GM19025 (cell line): ENCODE measurements around the gene BAZ2A.
A peak's percentile ranks its signal among the peaks of the same experiment; 100 is the strongest.

Experiments
- ATAC-seq: cut with Tn5 transposase; IDR thresholded peaks from one replicate; pipeline ENCODE4 v1.9.1; 2021; ENCODE audit warnings: mild to moderate bottlenecking, low read depth, moderate library complexity; ENCODE audit not compliant: unreplicated experiment

Gene BAZ2A

DNA sequence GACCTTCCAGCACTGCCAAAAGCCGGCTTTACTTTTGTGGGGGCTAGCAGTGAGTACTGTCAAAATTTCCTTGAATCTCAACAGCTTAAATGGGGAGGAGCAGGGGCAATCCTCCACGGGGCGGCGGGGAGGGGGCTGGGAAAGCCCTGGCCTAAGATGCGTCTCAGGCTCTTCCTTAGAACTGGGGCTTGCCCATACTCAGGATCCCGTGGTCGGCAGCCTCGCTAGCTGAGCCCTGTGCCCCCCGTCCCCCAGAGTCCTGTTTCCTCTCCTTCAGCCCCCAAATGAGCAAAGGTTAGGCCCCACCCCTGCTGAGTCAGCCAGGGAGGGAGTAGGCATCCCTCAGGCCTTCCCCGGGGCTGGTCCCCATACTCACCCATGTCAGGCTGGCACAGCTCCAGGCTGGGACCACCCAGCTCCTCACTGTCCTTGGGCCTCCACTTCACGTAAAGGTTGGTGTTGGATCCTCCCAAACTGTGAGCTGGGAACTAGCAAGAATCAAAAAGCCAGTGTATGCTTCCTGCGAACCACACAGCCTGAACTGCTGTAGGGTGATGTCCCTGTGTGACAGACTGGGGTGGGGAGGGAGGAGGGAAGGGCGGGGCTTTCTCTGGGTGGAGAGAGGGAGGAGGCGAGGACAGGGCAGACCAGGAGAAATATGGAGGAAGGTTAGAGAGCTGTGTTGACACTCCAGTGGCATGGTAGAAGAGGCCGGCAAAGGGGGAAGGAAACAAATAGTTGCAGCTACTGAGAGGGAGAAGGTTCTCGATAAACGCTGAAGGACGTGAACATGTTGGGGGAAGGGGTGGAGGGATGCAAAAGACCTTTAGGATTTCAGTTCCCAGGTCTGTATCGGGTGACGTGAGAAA lies 5.9 kb upstream of the BAZ2A start:
- peak; percentile 40 for ATAC-seq

DNA sequence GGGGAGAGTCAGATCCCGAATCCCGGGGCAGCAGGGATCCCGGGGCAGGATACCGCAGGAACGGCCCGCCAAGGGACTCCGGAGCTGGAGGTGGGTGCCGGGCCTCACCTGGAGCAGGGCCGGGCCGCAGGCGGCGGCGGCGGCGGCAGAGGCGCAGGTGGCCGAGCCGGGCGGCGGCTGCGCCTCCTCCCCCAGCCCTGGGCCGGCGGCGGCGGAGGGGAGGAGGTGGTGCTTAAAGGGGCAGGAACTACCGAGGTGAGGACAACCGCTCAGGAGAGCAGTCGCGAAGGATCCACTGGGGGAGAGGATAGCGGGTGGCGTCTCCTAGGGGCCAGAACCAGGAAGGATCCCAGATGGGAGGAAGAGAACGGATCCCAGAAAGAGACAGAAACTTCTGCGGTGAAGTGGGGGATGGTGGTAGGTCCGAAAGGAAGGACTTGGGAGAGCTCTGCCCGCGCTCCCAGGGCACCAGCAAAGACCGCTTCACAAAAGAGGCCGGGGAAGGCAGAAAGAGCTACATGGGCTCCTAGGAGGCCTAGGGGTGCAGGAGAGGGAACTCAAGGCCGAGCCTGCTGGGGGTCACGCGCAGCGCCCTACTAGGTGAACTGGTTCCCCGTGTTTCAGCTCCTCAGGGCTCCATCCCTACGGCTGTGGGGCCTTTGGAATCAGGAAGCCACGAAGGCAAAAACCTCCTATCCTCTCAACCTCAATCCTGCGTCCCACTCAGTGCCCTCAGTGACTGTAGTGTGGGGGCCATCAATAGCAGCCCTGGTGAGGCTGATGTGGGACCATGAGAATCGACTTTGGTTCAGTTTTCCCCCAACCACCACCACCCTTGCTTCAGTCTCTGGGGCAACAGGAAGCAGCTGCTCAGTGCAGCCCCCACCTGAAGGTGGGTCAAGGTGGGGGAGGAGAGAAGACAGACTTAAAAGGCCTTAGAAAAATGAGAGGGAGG lies 5.0 kb upstream of the BAZ2A start:
- ATAC-seq: peak; percentile 34

DNA sequence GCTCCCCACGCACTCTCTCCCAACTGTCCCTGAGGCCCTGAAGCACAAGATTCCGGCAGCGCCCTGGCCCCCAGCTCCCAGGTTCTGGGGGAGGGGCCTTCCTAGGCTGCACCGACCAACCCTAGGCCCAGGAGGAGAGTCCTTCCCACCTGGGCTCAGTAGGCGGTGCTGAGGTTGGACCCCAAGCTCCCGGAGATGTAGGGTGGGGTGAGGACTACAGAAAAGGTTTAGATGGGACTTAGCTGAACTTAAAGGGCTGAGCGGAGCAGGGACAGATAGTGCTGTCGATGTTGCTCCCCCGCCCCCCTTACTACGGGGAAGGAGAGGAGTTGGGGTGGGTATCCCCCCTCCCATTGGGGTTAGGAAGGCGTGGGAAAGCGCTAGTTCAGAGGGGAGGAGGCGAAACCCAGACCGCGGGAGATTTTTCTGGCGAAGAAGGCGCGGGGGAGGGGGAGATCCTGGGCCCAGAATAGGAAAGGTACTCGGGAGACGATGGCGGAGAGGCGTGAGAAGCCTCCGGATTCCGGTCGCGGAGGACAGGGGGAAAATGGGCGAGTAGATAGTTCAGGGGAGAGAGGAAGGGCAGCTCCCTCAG lies 4.2 kb upstream of the BAZ2A start:
- ATAC-seq: no peak

DNA sequence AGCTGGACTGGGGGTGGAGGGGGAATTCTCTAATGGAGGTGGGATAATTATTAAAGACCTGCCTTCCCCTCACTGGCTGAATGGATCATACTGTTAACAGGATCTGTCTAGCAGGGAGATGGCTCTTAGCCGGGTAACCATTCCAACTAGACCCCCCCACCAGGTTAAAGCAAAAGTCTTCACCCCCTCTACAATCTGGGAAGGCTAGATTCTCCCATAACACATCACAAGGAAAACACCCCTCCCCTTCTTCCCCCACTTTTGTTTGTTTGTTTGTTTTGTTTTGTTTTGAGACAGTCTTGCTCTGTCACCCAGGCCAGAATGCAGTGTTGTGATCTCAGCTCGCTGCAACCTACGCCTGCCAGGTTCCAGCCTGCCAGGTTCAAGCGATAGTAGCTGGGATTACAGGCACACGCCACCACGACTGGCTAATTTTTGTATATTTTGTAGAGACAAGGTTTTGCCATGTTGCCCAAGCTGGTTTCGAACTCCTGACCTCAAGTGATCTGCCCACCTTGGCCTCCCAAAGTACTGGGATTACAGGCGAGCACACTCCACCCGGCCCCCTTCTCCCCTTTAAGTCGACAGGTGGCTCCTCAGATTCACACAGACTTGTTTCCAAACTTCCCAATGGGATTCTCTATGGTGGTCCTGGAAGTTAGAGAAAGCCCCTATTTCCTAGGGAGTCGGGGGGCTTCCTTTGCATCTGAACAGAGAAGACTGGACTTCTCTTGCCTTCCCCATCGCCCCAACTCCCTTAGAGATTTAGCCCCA lies 3.5 kb upstream of the BAZ2A start:
- no peak for ATAC-seq

DNA sequence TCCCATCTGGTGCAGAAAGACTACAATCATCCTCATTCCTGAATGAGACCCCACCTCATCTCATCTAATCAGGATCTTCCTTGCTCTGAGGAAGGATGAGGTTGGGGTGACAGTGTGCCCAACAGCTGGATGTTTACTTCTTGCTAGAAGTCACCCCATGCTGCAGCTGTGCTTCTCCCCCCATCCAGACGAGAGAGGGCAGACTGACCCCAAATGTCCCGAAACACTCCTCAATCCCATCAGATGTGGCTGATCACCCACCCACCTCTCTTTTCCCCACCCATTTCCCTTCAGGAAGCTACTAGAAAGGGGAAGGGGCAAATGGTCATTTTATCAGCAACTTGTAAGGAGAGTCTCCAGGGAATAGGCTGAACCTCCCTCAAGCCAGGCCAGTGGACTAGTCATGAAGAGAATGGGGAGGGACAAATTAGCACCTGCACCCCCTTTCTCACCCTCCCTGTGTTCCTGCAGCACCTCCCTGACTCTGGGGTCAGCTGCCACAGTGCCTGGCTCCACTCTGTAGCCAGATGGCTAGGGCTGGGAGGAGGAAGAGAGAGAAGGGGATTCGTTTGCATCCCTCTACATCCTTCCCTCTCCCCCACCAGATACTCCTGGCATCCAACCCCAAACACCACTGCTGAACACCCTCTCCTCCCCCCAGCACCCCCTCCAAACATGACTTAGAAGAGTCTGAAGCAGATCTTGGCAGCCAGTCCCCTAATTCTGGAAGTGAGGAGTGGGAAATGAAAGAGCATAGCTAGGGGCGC lies 2.8 kb upstream of the BAZ2A start:
- ATAC-seq: no peak

DNA sequence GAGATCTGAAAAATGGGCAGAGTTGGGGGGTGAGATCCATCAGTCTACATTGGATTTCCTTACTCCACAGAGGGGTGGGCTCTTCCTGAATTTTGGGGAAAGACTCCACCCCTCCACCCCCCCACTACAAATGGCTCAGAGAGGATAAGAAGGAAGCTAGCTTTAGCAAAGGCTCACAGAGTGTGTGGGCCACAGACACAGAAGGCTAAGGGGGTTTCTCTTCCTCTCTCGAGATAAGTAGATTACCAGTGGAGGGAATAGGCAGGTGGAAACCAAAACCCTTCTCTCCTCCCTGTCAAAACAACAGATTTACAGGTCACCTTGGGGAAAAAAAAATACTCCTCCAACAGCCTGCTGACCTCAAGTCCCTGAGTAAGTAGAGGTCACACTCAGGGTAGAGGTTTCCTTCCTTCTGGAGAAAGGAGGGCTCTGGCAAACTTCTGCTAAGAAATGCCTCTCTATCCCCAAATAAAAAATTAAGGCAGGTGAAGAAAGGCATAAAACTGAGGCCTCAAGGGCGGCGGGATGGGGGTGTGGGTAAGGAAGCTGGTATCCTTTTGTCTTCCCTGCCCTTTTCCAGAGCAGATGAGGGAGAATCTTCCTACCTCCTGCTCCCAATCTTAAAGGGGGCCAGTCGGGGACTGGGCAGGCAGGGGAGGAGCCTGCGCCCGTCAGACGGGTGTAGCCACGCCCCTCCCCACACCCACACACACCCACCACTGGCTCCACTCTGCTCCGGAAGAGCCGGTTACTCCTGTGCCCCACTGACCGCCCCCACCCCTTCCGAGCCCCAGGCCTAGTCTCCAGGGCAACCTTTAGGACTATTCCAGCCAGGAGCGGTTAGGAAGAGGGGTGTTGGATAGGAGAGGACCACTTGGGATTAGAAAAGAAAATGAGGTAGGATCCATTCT lies 1.9 kb upstream of the BAZ2A start:
- ATAC-seq: peak; percentile 18

DNA sequence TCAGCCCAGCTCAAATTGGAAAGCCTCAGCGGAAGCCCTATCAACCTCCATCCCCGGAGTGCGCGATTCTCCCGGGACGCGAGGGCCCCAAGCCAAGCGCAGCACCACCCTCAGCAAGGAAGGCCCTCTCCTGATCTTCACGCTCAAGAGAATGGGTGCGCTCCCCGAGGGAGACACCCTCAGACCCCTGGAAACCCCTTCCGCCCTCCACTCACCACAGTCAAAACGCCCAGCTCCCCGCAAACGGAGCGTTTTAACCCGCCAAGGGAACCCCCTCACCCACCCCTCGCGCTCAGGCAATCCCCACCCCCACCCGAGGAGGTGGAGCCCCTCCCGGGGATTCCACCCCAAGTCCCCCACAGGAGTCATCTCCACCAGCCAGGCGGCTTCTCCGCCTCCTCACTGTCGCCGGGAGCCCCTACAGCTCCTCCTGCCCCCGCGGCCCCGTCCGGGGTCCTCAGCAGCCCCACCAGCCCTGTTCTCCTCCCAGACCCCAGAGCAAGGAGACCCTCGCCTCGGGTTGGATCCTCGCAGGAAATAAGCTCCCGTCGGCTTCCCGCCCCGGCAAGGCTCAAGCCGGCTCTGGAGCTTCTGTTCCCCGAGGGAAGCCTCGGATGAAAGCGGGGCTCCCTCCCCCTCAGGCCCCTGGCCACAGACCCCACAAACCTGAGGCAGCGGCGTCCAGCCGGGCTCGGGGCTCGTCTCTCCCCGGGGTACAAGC lies 507 bp downstream of the BAZ2A start:
- peak; percentile 1 for ATAC-seq

DNA sequence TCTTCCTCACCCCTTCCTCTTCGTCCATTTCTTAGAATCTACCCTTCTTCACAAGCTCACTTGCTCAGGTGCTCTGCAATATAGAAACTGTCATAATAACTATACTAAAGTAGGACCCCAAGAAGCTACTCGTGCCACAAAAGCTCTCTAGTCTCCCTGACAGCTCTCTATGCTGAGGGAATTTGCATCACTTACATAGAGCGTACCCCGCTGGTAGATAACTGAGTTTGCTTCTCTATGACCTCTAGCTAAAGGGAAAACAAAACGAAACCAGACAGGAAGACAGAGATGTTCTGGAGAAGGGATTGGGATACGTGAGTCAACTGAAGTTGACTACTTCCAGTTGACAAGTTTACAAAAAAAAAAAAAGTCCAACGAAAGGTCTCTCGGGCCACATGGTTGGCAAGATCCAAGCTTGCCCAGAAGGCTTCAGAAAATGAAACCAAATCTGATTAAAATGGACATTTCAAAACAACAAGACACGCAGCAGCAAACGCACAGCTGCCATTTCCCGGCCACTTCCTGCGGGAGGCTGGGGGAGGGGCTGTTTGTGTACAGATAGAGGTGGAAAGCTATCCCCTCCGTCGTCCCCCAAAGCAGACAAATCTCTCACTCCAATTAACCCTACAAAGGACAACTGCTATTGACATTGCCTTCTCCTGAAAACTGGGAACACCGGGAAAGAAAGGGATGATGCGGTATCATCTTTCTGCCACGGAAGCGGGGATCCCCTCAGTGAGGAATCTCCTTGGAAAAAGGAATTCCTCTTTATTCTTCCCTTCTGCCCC lies 1.3 kb downstream of the BAZ2A start:
- ATAC-seq: no peak

DNA sequence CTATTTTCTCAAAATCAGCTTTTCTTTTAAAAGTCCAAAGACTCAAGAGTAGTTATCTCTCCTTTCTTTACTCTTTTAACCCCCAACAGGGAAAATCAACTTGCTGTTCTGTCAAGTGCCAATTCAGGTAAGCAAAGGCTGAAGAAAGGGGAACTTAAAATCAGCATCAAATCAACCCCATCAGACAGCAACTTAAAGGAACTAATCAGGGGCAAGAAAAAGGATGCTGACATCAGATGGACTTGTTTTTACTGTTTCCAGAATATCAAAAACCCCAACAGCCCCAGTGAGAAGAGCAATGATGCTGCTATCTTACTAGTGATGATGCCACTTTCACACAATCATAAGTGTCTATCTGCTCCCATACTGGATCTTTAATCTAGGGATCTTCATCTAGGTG lies 3.4 kb downstream of the BAZ2A start:
- no peak for ATAC-seq

DNA sequence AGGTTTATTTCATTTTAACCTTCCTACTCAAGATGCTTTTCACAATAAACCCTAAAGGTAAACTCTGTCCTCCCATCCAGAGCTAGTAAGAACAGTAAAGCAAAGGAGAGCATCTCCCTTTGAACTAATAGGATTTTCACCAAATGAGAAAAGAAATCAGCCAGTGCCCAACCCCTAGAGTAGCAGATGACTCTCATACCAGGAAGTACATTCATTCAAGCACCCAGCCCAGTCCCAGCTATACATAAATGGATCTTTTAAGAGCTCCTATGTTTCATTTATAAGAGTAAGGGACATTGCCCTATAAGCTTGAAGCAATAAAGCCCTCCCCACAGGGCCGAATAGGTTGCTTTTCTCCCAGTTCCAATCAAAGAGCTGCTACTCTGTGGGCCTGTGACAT lies 7.6 kb downstream of the BAZ2A start:
- ATAC-seq: no peak

DNA sequence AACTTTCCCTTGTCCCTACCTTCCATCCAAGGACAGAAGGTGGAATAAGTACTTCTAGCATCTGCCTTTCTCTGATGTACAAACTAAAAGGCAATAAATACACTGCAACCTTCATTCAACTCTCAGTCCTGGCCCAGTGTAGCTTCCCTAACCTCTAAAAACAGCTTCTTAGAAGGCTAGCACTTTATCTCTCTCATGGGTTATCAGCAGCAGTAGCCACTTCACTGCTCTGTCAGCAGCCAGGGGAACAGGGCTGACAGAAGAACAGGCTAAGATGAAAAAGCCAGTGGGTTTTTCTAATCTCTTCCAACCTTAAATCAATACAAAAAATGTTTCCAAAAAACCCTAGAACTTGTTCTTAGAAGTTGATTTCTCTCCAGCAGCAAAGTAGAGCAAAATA lies 13.2 kb downstream of the BAZ2A start:
- no peak for ATAC-seq

DNA sequence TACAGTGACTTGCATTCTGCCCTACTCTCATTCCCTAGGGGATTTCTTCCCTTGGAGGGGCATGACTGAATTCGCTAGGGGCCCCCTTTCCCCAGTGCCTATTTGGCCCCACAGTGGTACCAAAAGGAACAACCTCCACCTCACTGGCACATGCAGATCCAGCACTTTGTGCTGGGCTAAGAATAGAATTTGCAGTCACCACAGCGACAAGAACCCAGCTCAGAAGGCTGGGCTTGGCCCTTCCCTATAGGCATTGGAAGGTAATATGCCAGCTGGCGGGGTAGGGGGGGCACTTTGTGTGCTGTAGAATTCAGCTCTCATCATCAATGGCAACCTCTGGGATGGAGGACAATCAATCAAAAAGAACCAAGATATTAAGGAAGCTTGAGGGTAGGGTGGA lies 13.9 kb downstream of the BAZ2A start:
- ATAC-seq: no peak

DNA sequence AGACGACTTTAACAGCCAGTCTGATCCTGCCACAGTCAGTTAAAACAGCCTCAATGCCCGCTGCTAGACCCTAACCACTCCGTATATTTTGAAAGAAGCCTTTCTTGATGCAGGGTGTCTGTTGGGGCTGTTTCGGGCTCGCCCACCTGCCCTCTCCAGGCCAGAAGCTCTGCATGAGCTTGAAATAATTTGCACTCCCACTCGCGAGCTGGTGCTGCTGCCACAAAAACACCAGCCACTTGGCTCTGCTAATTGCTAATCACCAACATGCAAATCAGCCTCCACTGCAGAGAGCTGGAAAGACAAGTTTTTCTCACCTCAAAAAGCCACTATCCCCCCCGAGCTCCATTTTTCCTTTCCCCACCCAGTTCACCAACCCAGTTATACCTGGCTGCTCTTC lies 15.5 kb downstream of the BAZ2A start:
- no peak for ATAC-seq

DNA sequence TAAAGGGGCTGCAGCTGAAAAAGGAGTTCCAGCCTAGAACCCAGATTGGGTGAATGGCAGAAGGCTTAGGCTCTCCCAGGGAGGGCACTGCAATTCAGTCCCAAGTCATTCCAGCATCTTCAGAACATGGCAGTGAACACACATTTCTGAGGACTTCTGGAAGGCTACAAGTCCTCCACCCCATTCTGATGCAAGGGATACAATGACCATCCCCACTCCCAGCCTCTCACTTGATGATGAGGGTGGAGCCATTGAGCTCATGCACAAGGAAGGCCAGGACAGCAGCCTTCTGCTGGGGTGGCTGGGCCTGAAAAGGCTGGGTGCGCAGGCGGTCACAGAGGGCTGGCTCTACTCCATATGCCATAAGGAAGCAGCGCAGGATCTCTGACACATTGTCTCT lies 25.8 kb downstream of the BAZ2A start:
- no peak for ATAC-seq

DNA sequence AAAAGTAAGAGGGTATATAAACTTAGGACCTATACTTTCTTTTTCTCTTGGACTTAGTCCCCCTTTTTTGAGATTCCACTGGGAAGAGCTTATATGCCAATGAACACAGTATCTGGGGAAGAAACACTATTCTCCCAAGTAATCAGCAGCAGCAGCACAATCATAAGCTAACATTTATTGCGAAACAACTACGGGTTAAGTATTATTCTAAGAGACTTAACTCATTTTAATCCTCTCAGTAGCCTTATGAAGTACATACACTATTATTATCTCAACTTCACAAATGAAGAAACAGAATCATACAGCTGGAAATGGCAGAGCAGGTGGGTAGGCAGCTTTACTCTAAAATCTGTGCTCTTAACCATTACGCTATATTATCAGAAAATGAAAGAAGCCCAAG lies 27.9 kb downstream of the BAZ2A start:
- no peak for ATAC-seq

DNA sequence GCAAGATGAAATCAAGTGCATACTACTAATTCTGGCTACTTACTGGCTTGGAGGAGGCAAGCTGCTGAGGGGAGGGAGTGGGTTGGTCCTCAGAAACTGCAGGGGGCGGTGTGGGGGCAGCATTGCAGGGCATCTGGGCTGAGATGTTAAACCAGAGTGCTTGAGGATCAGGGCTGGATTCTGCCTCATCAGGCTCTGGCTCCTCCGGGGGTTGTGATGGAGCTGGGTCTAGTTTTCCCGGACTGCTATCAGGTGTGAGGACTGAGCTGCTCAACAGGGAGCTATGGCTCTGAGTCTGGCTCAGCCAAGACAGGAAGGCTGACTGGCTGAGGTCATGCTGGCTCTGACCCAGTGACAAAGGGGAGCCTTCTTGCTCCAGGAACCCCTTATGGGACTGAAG lies 28.6 kb downstream of the BAZ2A start:
- ATAC-seq: no peak

DNA sequence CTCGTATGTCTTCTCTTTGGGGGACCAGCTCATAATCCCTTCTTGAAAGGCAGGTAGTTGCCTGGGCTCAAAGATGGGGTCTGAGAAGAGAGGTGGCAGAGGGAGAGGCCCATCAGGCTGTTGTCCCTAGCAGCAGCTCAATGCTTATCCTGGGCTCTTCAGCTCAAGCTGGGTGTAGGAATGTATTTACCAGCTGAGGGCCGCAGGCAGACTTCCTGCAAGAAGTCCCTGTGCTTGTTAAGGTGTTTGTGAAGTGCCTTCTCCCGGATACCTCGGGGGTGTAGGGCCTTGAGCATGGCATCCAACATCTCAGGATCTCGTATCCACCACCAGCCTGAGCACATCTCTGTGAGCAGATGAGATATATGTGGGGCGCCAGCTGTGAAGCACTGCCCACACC lies 29.4 kb downstream of the BAZ2A start:
- no peak for ATAC-seq
